IPS-18a (cell line): ENCODE data around the gene PDE6G.

Experiments used
- H3K27ac ChIP-seq: one replicate; pipeline ENCODE4 v1.5.1; 2013; ENCODE audit warnings: low read length
- H3K27me3 ChIP-seq: one replicate; pipeline ENCODE4 v1.6.1; 2013; ENCODE audit warnings: mild to moderate bottlenecking, low read length; ENCODE audit not compliant: control insufficient read depth, insufficient read depth
- H3K36me3 ChIP-seq: one replicate; pipeline ENCODE4 v1.6.1; 2013; ENCODE audit warnings: low read depth, low read length; ENCODE audit not compliant: control insufficient read depth
- H3K4me1 ChIP-seq: one replicate; pipeline ENCODE4 v1.6.1; 2013; ENCODE audit warnings: low read depth, low read length; ENCODE audit not compliant: control insufficient read depth
- H3K4me3 ChIP-seq: one replicate; pipeline ENCODE4 v1.5.1; 2013; ENCODE audit warnings: low read length
- H3K9ac ChIP-seq: one replicate; pipeline ENCODE4 v1.6.1; 2013; ENCODE audit warnings: mild to moderate bottlenecking, low read length, moderate library complexity
- H3K9me3 ChIP-seq: one replicate; pipeline ENCODE4 v1.6.1; 2013; ENCODE audit warnings: low read depth, low read length; ENCODE audit not compliant: control insufficient read depth

Gene PDE6G

GRCh38 chr17:81656118-81656743 is at the start of gene PDE6G:
TSS of gene PDE6G (minus strand) at chr17:81656542. CDS start at chr17:81653305, 3,237 bp downstream.
- Histone ChIP-seq H3K36me3 (no peaks in the 10 kb centered on the region), H3K9ac (no peak within 1 kb of the TSS), H3K4me1 (peaks cover 6% of the 10 kb centered on the region), H3K9me3 (no peaks in the 10 kb centered on the region), H3K4me3 (no peak within 1 kb of the TSS), H3K27ac (no peak within 1 kb of the TSS), H3K27me3 (no peaks in the 10 kb centered on the region)

- H3K36me3 ChIP-seq, result peaks cover 37% of the 10 kb centered on the region
- peaks cover 1% of the 10 kb centered on the region for H3K27me3 ChIP-seq
- peaks cover 12% of the 10 kb centered on the region for H3K4me1 ChIP-seq
- no peaks in the 10 kb centered on the region for H3K9me3 ChIP-seq
- no peak overlapping the region for H3K9ac ChIP-seq
- H3K4me3 ChIP-seq, result no peak overlapping the region
- no peak overlapping the region for H3K27ac ChIP-seq
Observed at GRCh38 chr17:81705518-81706231, 49.3 kb upstream of the PDE6G start.

- Histone ChIP-seq H3K9ac (peak overlapping the region; percentile 98), H3K27me3 (no peaks in the 10 kb centered on the region), H3K27ac (peak overlapping the region; percentile 17), H3K9me3 (no peaks in the 10 kb centered on the region), H3K4me1 (peaks cover 5% of the 10 kb centered on the region), H3K36me3 (peaks cover 41% of the 10 kb centered on the region), H3K4me3 (peak overlapping the region; percentile 97)
Observed at GRCh38 chr17:81703747-81704654, 47.7 kb upstream of the PDE6G start.

GRCh38 chr17:81702934-81703746 is 46.8 kb upstream of the PDE6G start, which contains the start of gene MRPL12:
TSS of gene MRPL12 (plus strand) at chr17:81703367. CDS start at chr17:81703502, 135 bp downstream.
- peak within 1 kb of the TSS; percentile 98 for H3K9ac ChIP-seq
- peak within 1 kb of the TSS; percentile 97 for H3K4me3 ChIP-seq
- no peaks in the 10 kb centered on the region for H3K9me3 ChIP-seq
- H3K27ac ChIP-seq, result peak within 1 kb of the TSS; percentile 87
- H3K36me3 ChIP-seq, result peaks cover 46% of the 10 kb centered on the region
- peaks cover 5% of the 10 kb centered on the region for H3K4me1 ChIP-seq
- no peaks in the 10 kb centered on the region for H3K27me3 ChIP-seq

GRCh38 chr17:81701288-81702071 is 45.1 kb upstream of the PDE6G start:
- no peaks in the 10 kb centered on the region for H3K9me3 ChIP-seq
- H3K4me1 ChIP-seq, result peaks cover 5% of the 10 kb centered on the region
- H3K27ac ChIP-seq, result no peak overlapping the region
- H3K27me3 ChIP-seq, result no peaks in the 10 kb centered on the region
- H3K36me3 ChIP-seq, result peaks cover 49% of the 10 kb centered on the region
- H3K4me3 ChIP-seq, result peak overlapping the region; percentile 97
- H3K9ac ChIP-seq, result peak overlapping the region; percentile 98

- H3K4me3 ChIP-seq, result no peak overlapping the region
- peaks cover 44% of the 10 kb centered on the region for H3K36me3 ChIP-seq
- H3K9ac ChIP-seq, result no peak overlapping the region
- H3K27ac ChIP-seq, result no peak overlapping the region
- H3K27me3 ChIP-seq, result no peaks in the 10 kb centered on the region
- H3K9me3 ChIP-seq, result no peaks in the 10 kb centered on the region
- peaks cover 5% of the 10 kb centered on the region for H3K4me1 ChIP-seq
Observed at GRCh38 chr17:81700353-81701287, 44.3 kb upstream of the PDE6G start.

GRCh38 chr17:81697261-81698044 is 41.1 kb upstream of the PDE6G start:
- H3K9me3 ChIP-seq, result no peaks in the 10 kb centered on the region
- H3K4me3 ChIP-seq, result no peak overlapping the region
- no peaks in the 10 kb centered on the region for H3K27me3 ChIP-seq
- H3K27ac ChIP-seq, result no peak overlapping the region
- H3K36me3 ChIP-seq, result peaks cover 50% of the 10 kb centered on the region
- no peak overlapping the region for H3K9ac ChIP-seq
- H3K4me1 ChIP-seq, result peaks cover 5% of the 10 kb centered on the region

GRCh38 chr17:81696218-81696941 is 40.0 kb upstream of the PDE6G start:
- no peak overlapping the region for H3K27ac ChIP-seq
- H3K36me3 ChIP-seq, result peaks cover 57% of the 10 kb centered on the region
- H3K9ac ChIP-seq, result no peak overlapping the region
- H3K4me1 ChIP-seq, result no peaks in the 10 kb centered on the region
- H3K4me3 ChIP-seq, result no peak overlapping the region
- H3K9me3 ChIP-seq, result no peaks in the 10 kb centered on the region
- H3K27me3 ChIP-seq, result no peaks in the 10 kb centered on the region

- H3K4me3 ChIP-seq, result no peak overlapping the region
- H3K36me3 ChIP-seq, result peaks cover 55% of the 10 kb centered on the region
- no peaks in the 10 kb centered on the region for H3K27me3 ChIP-seq
- H3K9ac ChIP-seq, result no peak overlapping the region
- H3K9me3 ChIP-seq, result no peaks in the 10 kb centered on the region
- H3K27ac ChIP-seq, result no peak overlapping the region
- no peaks in the 10 kb centered on the region for H3K4me1 ChIP-seq
Observed at GRCh38 chr17:81695801-81696200, 39.5 kb upstream of the PDE6G start.
